Stimulated activated CD4-positive, alpha-beta T cell treated with anti-CD3 and anti-CD28 coated beads, Interleukin-1b, Interleukin-23, amount 100 ng/mL, for 1 hour (primary cell): Measurements from ENCODE around the gene PPP1R3E.

Experiments used
- DNase-seq, 2 donors: peaks; one replicate each; pipeline ENCODE4 v3.0.0-alpha.2; 2020; ENCODE audit warnings: low read depth in 2 of 2

PPP1R3E gene

GRCh38 chr14:23248601-23249000 is 54.1 kb downstream of the PPP1R3E start:
- DNase-seq: no peak
